DOHH2 (cell line): ENCODE results near the gene PICK1.
"Not testable (repeated sequence)": the region's sequence is repeated elsewhere in the genome, so short reads cannot be mapped to it uniquely, and the experiment has no call there.

Source experiments
- H3F3A ChIP-seq: fragments of 200-600 bp; sonication (generic), shearing (Covaris generic); 2 replicates; pipeline ENCODE4 v1.6.0; 2016; ENCODE audit warnings: antibody characterized with exemption, mild to moderate bottlenecking; ENCODE audit not compliant: control insufficient read depth, insufficient read depth
- H3K27ac ChIP-seq: fragments of 200-600 bp; sonication (generic); 2 replicates; pipeline ENCODE4 v1.5.1; 2014; ENCODE audit warnings: low read depth, mild to moderate bottlenecking, low read length, moderate library complexity
- H3K27me3 ChIP-seq: fragments of 200-600 bp; sonication (generic); 2 replicates; pipeline ENCODE4 v1.6.1; 2014; ENCODE audit warnings: mild to moderate bottlenecking, low read length, mixed read lengths; ENCODE audit not compliant: control insufficient read depth
- H3K36me3 ChIP-seq: fragments of 200-600 bp; sonication (generic); 2 replicates; pipeline ENCODE4 v1.6.1; 2014; ENCODE audit warnings: mild to moderate bottlenecking, low read length, moderate library complexity, mixed read lengths; ENCODE audit not compliant: control insufficient read depth
- H3K4me1 ChIP-seq: fragments of 200-600 bp; sonication (generic); 2 replicates; pipeline ENCODE4 v1.6.1; 2014; ENCODE audit warnings: mild to moderate bottlenecking, low read length, mixed read lengths; ENCODE audit not compliant: control insufficient read depth
- H3K4me2 ChIP-seq: fragments of 200-600 bp; sonication (generic); 2 replicates; pipeline ENCODE4 v1.6.0; 2014; ENCODE audit warnings: mild to moderate bottlenecking, low read length, moderate library complexity
- H3K4me3 ChIP-seq: fragments of 200-600 bp; sonication (generic); 2 replicates; pipeline ENCODE4 v1.5.1; 2014; ENCODE audit warnings: mild to moderate bottlenecking, low read length, mixed read lengths
- H3K79me2 ChIP-seq: fragments of 200-600 bp; sonication (generic); 2 replicates; pipeline ENCODE4 v1.6.1; 2014; ENCODE audit warnings: mild to moderate bottlenecking, low read length, mixed read lengths; ENCODE audit not compliant: control insufficient read depth
- H3K9me2 ChIP-seq: fragments of 200-600 bp; sonication (generic); replicated peaks from 2 replicates; pipeline ENCODE4 v1.6.1; 2014; ENCODE audit warnings: mild to moderate bottlenecking, low read length, mixed read lengths; ENCODE audit not compliant: control insufficient read depth
- H3K9me3 ChIP-seq: fragments of 200-600 bp; sonication (generic); 2 replicates; pipeline ENCODE4 v1.6.1; 2014; ENCODE audit warnings: antibody characterized with exemption, low read length, mixed read lengths; ENCODE audit not compliant: control insufficient read depth, insufficient read depth
- H4K20me1 ChIP-seq: fragments of 200-600 bp; sonication (generic); 2 replicates; pipeline ENCODE4 v1.6.0; 2014; ENCODE audit warnings: low read depth, mild to moderate bottlenecking, antibody characterized with exemption, low read length, moderate library complexity; ENCODE audit not compliant: control insufficient read depth, insufficient read depth
- CTCF ChIP-seq: fragments of 200-600 bp; sonication (generic); IDR thresholded peaks from one replicate; pipeline ENCODE4 v1.5.1; 2014; ENCODE audit warnings: antibody characterized with exemption, mild to moderate bottlenecking, low read depth, low read length; ENCODE audit not compliant: poor library complexity, severe bottlenecking
- EZH2phosphoT487 ChIP-seq: fragments of 200-600 bp; sonication (generic); IDR thresholded peaks from 2 replicates; pipeline ENCODE4 v1.6.1; 2017; ENCODE audit warnings: borderline replicate concordance, mild to moderate bottlenecking, antibody characterized with exemption, low read length, moderate library complexity, mixed read lengths

PICK1 gene

GRCh38 chr22:38075961-38076360, 18.8 kb downstream of the PICK1 start:
- Histone ChIP-seq H3K27ac (no peak overlapping the region), H3K79me2 (no peaks in the 10 kb centered on the region), H3F3A (no peaks in the 10 kb centered on the region), H3K4me1 (no peaks in the 10 kb centered on the region), H3K9me2 (no peaks in the 10 kb centered on the region), H3K4me2 (no peak overlapping the region), H3K27me3 (no peaks in the 10 kb centered on the region), H4K20me1 (no peaks in the 10 kb centered on the region), H3K36me3 (no peaks in the 10 kb centered on the region), H3K4me3 (no peak overlapping the region), H3K9me3 (no peaks in the 10 kb centered on the region)
- TF ChIP-seq CTCF (no peak), EZH2phosphoT487 (no peak)

GRCh38 chr22:38077096-38077495, 19.9 kb downstream of the PICK1 start:
- Histone ChIP-seq H3K4me1 (no peaks in the 10 kb centered on the region), H3F3A (no peaks in the 10 kb centered on the region), H3K4me2 (no peak overlapping the region), H3K79me2 (no peaks in the 10 kb centered on the region), H4K20me1 (no peaks in the 10 kb centered on the region), H3K4me3 (no peak overlapping the region), H3K27ac (no peak overlapping the region), H3K9me3 (no peaks in the 10 kb centered on the region), H3K36me3 (no peaks in the 10 kb centered on the region), H3K9me2 (no peaks in the 10 kb centered on the region), H3K27me3 (peaks cover 7% of the 10 kb centered on the region)
- TF ChIP-seq EZH2phosphoT487 (no peak), CTCF (no peak)

- no peak overlapping the region for H3K4me2 ChIP-seq
Observed at GRCh38 chr22:38077595-38077994, 20.4 kb downstream of the PICK1 start.

GRCh38 chr22:38078046-38078840, 21.0 kb downstream of the PICK1 start:
- Histone ChIP-seq H3K27me3 (peaks cover 17% of the 10 kb centered on the region), H3K9me2 (no peaks in the 10 kb centered on the region), H3K9me3 (no peaks in the 10 kb centered on the region), H3K4me2 (no peak overlapping the region), H3F3A (no peaks in the 10 kb centered on the region), H3K4me3 (no peak overlapping the region), H3K36me3 (no peaks in the 10 kb centered on the region), H3K4me1 (no peaks in the 10 kb centered on the region), H3K79me2 (no peaks in the 10 kb centered on the region), H4K20me1 (no peaks in the 10 kb centered on the region), H3K27ac (no peak overlapping the region)
- TF ChIP-seq CTCF (no peak), EZH2phosphoT487 (no peak)

More at GRCh38 chr22:38077595-38077994, 20.4 kb downstream of the PICK1 start:
- TF ChIP-seq EZH2phosphoT487: no peak
- no peaks in the 10 kb centered on the region for H3K36me3 ChIP-seq
- no peak overlapping the region for H3K4me3 ChIP-seq
- H4K20me1 ChIP-seq: no peaks in the 10 kb centered on the region
- H3K9me2 ChIP-seq: no peaks in the 10 kb centered on the region
- H3K27me3 ChIP-seq: peaks cover 12% of the 10 kb centered on the region
- no peaks in the 10 kb centered on the region for H3K9me3 ChIP-seq
- H3K27ac ChIP-seq: no peak overlapping the region
- no peaks in the 10 kb centered on the region for H3F3A ChIP-seq
- no peaks in the 10 kb centered on the region for H3K79me2 ChIP-seq
- no peaks in the 10 kb centered on the region for H3K4me1 ChIP-seq

- not testable (repeated sequence) for H3K79me2 ChIP-seq, H3K9me2 ChIP-seq, H3K4me2 ChIP-seq, H3F3A ChIP-seq, H3K4me3 ChIP-seq, H3K9me3 ChIP-seq, H4K20me1 ChIP-seq, H3K36me3 ChIP-seq, H3K27ac ChIP-seq, H3K4me1 ChIP-seq
- peaks cover 17% of the 10 kb centered on the region for H3K27me3 ChIP-seq
Observed at GRCh38 chr22:38079208-38079607, 22.0 kb downstream of the PICK1 start.
